Keratinocyte (primary cell): ENCODE measurements around the gene PLEKHJ1. TPM values are rescaled to one million over a fixed set of nuclear protein-coding genes. Genes with fewer than 3 reads are reported as not detected.

Experiments
- DNase-seq: peaks from one replicate; pipeline ENCODE4 v3.0.0-alpha.2; 2011; ENCODE audit warnings: low read depth, missing footprints, low spot score
- FAIRE-seq: peaks from 2 replicates; lab custom pipeline; 2011; peaks lifted over from hg19 to GRCh38; lab: Jason Lieb, UNC
- H2AFZ ChIP-seq: 2 replicates; pipeline ENCODE4 v1.6.0; 2012; ENCODE audit warnings: low read length, control low read depth, inconsistent platforms; ENCODE audit not compliant: control insufficient read depth
- H3K27ac ChIP-seq: 2 replicates; pipeline ENCODE4 v1.5.1; 2011; ENCODE audit warnings: low read length; ENCODE audit not compliant: control insufficient read depth, insufficient read depth
- H3K27me3 ChIP-seq: 3 replicates; pipeline ENCODE4 v1.6.0; 2011; ENCODE audit warnings: low read length; ENCODE audit not compliant: control insufficient read depth, insufficient read depth; ENCODE audit errors: extremely low read depth
- H3K36me3 ChIP-seq, 2 experiments: 2 replicates in 1 of 2; 3 replicates in 1 of 2; pipeline ENCODE4 v1.5.1; 2011; ENCODE audit warnings: low read length in 2 of 2, mild to moderate bottlenecking in 1 of 2; ENCODE audit not compliant: control insufficient read depth in 2 of 2, insufficient read depth in 2 of 2; ENCODE audit errors: extremely low read depth in 1 of 2
- H3K4me1 ChIP-seq: 3 replicates; pipeline ENCODE4 v1.5.1; 2011; ENCODE audit warnings: low read length; ENCODE audit not compliant: control insufficient read depth, insufficient read depth; ENCODE audit errors: extremely low read depth
- H3K4me2 ChIP-seq: 3 replicates; pipeline ENCODE4 v1.6.0; 2011; ENCODE audit warnings: low read depth, low read length; ENCODE audit not compliant: control insufficient read depth, insufficient read depth; ENCODE audit errors: extremely low read depth
- H3K4me3 ChIP-seq, 3 experiments: fragments of 200-600 bp in 1 of 3; sonication (generic) in 1 of 3; 2 replicates in 2 of 3; 3 replicates in 1 of 3; pipeline ENCODE4 v1.5.1; 2011 to 2016; ENCODE audit warnings: low read length in 3 of 3, mild to moderate bottlenecking in 3 of 3, control low read depth in 2 of 3, inconsistent platforms in 1 of 3, low read depth in 1 of 3, mixed read lengths in 1 of 3, mixed run types in 1 of 3, moderate library complexity in 1 of 3; ENCODE audit not compliant: control insufficient read depth in 2 of 3, insufficient read depth in 2 of 3; ENCODE audit errors: extremely low read depth in 1 of 3
- H3K79me2 ChIP-seq: 2 replicates; pipeline ENCODE4 v1.6.0; 2012; ENCODE audit warnings: low read length; ENCODE audit not compliant: control insufficient read depth, insufficient read depth
- H3K9ac ChIP-seq: 3 replicates; pipeline ENCODE4 v1.6.0; 2011; ENCODE audit warnings: low read length; ENCODE audit not compliant: control insufficient read depth, insufficient read depth; ENCODE audit errors: extremely low read depth
- H3K9me1 ChIP-seq: 3 replicates; pipeline ENCODE4 v1.6.0; 2011; ENCODE audit warnings: low read length; ENCODE audit not compliant: control insufficient read depth, insufficient read depth; ENCODE audit errors: extremely low read depth
- H3K9me3 ChIP-seq: 2 replicates; pipeline ENCODE4 v1.5.1; 2012; ENCODE audit warnings: low read depth, low read length; ENCODE audit not compliant: control insufficient read depth
- H4K20me1 ChIP-seq: 3 replicates; pipeline ENCODE4 v1.6.0; 2011; ENCODE audit warnings: low read length; ENCODE audit not compliant: control insufficient read depth, insufficient read depth; ENCODE audit errors: extremely low read depth
- EZH2 ChIP-seq: IDR thresholded peaks from one replicate; pipeline ENCODE4 v1.6.1; 2012; ENCODE audit warnings: inconsistent platforms, mild to moderate bottlenecking, low read length, moderate library complexity
- dilution Hi-C: fragments of 300-500 bp; cut with MboI; formaldehyde crosslinking; loops from one replicate; pipeline ENCODE4 v1.7.0; 2020; ENCODE audit warnings: low sequenced_read_pairs; ENCODE audit not compliant: extremely low pct_ligation_motif_present
- polyA plus RNA-seq, 5 experiments: library from polyadenylated mRNA; depleted of rRNA in 3 of 5; stranded (reverse) in 3 of 5; stranded (forward) in 1 of 5; unstranded in 1 of 5; fragments of >200 nt; gene quantifications; 1 replicate in 1 of 5; 2 replicates in 3 of 5; 3 replicates in 1 of 5; pipeline versions ENCODE4 v1.2.1 to v1.2.3, GENCODE V29; 2011 to 2012; ENCODE audit warnings: missing spikeins in 2 of 5, low read depth in 1 of 5, low replicate concordance in 1 of 5
- TF ChIP-seq, protein P1 (sequence below), 3 experiments: IDR thresholded peaks in 1 of 3; conservative IDR thresholded peaks in 1 of 3; optimal IDR thresholded peaks in 1 of 3; 2 replicates in 2 of 3; 3 replicates in 1 of 3; pipeline versions ENCODE3 to v1.5.1; 2011; ENCODE audit warnings: low read length in 3 of 3, mild to moderate bottlenecking in 3 of 3, moderate library complexity in 2 of 3, control low read depth in 1 of 3, inconsistent platforms in 1 of 3; ENCODE audit not compliant: insufficient read depth in 2 of 3; ENCODE audit errors: extremely low read depth in 1 of 3

Gene PLEKHJ1
- polyA plus RNA-seq, 1 donor (not counting 4 experiments of a cell fraction or from before 2014, with no cell fraction given), result 36.8 TPM

DNA sequence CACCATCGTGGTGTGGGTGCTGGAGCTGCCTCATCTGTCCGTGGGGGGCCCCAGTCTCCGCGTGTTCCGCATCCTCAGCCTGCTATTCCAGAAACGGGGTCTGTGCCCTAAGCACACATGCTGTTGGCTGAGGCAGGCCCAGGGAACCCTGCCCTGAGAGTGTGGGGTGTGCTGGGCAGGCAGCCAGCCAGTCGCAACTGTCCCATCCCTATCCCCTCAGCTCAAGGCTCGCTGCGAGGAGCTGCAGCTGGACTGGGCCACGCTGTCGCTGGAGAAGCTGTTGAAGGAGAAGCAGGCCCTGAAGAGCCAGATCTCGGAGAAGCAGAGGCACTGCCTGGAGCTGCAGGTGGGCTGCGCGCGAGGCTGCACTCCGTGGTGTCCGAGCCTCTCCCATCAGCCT is 21.9 kb downstream of the PLEKHJ1 start:
- FAIRE-seq, result no peak

DNA sequence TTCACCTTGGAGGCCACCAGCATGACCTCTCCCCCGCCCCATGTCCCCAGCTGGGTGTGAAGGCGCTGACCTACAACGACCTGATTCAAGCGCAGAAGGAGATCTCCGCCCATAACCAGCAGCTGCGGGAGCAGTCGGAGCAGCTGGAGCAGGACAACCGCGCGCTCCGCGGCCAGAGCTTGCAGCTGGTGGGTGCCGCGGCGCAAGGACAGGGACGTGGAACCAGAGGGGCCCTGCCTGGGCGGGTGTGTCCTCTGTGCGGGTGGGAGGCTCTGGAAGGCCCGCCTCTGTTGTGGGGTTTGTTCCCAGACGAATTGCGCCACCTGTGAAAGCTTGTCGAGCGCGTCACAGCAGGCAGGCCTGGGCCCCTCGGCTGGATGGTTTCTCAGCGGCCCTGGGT is 22.3 kb downstream of the PLEKHJ1 start:
- H3K4me2 ChIP-seq, result no peak overlapping the region
- H3K4me1 ChIP-seq, result peaks cover 12% of the 10 kb centered on the region
- H3K36me3 ChIP-seq, result peaks cover 28 to 51% of the 10 kb centered on the region in 2 experiments
- no peaks in the 10 kb centered on the region for H3K9me3 ChIP-seq
- H3K27ac ChIP-seq, result no peak overlapping the region
- TF ChIP-seq, protein P1, sequence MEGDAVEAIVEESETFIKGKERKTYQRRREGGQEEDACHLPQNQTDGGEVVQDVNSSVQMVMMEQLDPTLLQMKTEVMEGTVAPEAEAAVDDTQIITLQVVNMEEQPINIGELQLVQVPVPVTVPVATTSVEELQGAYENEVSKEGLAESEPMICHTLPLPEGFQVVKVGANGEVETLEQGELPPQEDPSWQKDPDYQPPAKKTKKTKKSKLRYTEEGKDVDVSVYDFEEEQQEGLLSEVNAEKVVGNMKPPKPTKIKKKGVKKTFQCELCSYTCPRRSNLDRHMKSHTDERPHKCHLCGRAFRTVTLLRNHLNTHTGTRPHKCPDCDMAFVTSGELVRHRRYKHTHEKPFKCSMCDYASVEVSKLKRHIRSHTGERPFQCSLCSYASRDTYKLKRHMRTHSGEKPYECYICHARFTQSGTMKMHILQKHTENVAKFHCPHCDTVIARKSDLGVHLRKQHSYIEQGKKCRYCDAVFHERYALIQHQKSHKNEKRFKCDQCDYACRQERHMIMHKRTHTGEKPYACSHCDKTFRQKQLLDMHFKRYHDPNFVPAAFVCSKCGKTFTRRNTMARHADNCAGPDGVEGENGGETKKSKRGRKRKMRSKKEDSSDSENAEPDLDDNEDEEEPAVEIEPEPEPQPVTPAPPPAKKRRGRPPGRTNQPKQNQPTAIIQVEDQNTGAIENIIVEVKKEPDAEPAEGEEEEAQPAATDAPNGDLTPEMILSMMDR (optimal IDR thresholded peaks at IDR 0.05 in 1 of 3, IDR thresholded peaks at IDR 0.05 in 1 of 3, conservative IDR thresholded peaks at IDR 0.05 in 1 of 3; ENCODE audit: extremely low read depth in 1 of 3, insufficient read depth in 2 of 3, low read length in 3 of 3), result no peak
- TF ChIP-seq EZH2, result no peak
- DNase-seq, result no peak
- no peaks in the 10 kb centered on the region for H4K20me1 ChIP-seq
- no peak for FAIRE-seq
- no peak overlapping the region for H3K9ac ChIP-seq
- no peaks in the 10 kb centered on the region for H3K79me2 ChIP-seq
- dilution Hi-C loops, result no loop called here
- H2AFZ ChIP-seq, result no peak overlapping the region
- no peak overlapping the region for H3K4me3 ChIP-seq
- peaks cover 4% of the 10 kb centered on the region for H3K9me1 ChIP-seq
- H3K27me3 ChIP-seq, result no peaks in the 10 kb centered on the region

More for the DNA sequence above, 21.9 kb downstream of the PLEKHJ1 start:
- Histone ChIP-seq H3K4me3 (no peak overlapping the region), H3K4me1 (peaks cover 12% of the 10 kb centered on the region), H3K79me2 (no peaks in the 10 kb centered on the region), H3K9me1 (peaks cover 4% of the 10 kb centered on the region), H3K9me3 (no peaks in the 10 kb centered on the region), H4K20me1 (no peaks in the 10 kb centered on the region), H3K36me3 (peaks cover 27 to 51% of the 10 kb centered on the region in 2 experiments), H3K4me2 (no peak overlapping the region), H3K27me3 (no peaks in the 10 kb centered on the region), H2AFZ (no peak overlapping the region), H3K27ac (no peak overlapping the region), H3K9ac (no peak overlapping the region)
- dilution Hi-C loops, result no loop called here
- DNase-seq, result no peak
- TF ChIP-seq, protein P1 (optimal IDR thresholded peaks at IDR 0.05 in 1 of 3, IDR thresholded peaks at IDR 0.05 in 1 of 3, conservative IDR thresholded peaks at IDR 0.05 in 1 of 3; ENCODE audit: extremely low read depth in 1 of 3, insufficient read depth in 2 of 3, low read length in 3 of 3), result no peak
- no peak for TF ChIP-seq EZH2
